GM18858 (cell line): ENCODE measurements around the gene SHISA4.
"Not testable (repeated sequence)": the region's sequence is repeated elsewhere in the genome, so short reads cannot be mapped to it uniquely, and the experiment has no call there.

Experiments used
- ATAC-seq: cut with Tn5 transposase; IDR thresholded peaks from one replicate; pipeline ENCODE4 v1.9.1; 2021; ENCODE audit not compliant: unreplicated experiment

Gene SHISA4

GRCh38 chr1:201921952-201922558 lies 33.4 kb downstream of the SHISA4 start:
- ATAC-seq: no peak

GRCh38 chr1:201925301-201925567 lies 36.5 kb downstream of the SHISA4 start:
- ATAC-seq: no peak

DNA sequence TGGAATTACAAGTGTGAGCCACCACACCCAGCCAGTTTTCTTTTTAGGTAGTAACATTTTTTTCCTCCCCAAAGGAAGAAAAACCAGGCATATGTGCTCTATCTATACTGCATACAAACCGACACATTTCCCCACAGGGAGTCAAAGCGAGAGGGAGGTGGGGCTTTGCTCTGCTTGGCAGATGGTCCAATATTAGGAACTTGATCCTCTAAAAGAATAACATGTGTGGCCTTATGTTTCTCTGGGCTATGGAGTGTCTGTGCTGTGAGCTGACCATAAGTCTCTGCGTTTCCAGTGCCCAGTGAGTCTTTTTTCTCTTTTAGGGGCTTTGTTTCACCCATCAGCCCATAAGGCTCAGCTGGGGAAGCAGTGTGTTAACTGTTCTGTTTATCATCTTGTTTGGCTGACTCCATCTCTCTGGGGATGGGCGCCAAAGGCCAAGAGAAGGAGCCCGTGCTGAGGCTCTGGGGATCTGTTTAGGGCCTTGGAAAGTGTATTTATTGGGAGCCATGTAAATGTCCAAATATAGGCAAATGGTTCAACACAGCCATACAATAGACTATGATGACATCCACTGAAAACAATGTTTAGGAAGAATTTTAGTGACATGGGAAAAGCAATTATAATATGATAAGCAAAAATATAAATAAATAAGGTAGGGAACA lies 37.4 kb downstream of the SHISA4 start:
- no peak for ATAC-seq

- no peak for ATAC-seq
Observed at GRCh38 chr1:201928266-201928665, 39.6 kb downstream of the SHISA4 start.

GRCh38 chr1:201930137-201930536 lies 41.4 kb downstream of the SHISA4 start:
- ATAC-seq: no peak

- no peak for ATAC-seq
Observed at GRCh38 chr1:201930803-201931202, 42.1 kb downstream of the SHISA4 start.

DNA sequence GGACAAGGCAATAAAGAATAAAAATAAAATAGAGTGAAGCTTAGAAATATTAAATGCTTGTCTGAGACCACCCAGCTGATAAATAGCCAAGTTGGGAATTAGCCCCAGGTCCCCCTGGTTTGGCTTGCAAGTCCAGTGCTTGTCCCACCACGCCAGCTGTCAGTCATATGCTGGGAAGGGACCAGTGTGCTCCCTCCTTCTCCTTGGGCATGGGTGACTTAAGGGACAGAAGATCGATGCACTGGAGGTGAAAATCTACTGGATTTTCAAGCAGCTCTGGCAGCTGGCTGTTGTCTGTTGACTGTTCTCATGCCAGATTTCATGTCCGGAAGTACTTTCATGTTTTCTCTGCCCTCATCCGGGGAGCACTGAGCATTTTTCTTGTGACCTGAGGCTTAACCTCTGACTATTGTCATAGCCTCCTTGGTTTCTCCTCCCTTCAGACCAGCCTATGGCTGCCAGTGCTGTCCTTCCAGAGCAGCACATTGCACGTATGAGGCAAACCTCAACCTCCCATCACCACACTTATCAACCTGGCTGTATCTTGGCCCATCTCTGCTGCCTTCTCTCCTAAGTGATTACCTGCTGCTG lies 45.2 kb downstream of the SHISA4 start:
- no peak for ATAC-seq

DNA sequence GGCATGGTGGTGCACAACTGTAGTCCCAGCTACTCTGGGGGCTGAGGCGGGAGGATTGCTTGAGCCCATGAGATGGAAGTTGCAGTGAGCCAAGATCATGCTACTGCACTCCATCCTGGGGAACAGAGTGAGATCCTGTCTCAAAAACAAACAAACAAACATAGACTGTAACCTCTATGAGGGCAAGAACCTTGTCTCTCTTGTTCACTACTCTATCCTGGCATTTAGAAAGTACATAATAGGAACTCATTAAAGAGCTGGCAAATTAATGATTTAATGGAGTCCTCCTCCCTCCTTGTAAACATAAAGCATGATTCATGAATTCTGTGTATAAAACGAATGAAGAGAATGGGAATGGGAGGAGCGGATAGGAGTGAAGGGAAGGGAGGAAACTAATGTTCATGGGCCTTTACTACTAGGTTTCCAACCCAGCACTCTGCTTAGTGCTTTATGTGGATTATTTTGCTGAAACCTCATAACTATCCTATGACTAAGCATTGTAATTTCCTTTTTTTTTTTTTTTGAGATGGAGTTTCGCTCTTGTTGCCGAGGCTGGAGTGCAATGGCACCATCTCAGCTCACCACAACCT lies 49.0 kb downstream of the SHISA4 start:
- no peak for ATAC-seq

DNA sequence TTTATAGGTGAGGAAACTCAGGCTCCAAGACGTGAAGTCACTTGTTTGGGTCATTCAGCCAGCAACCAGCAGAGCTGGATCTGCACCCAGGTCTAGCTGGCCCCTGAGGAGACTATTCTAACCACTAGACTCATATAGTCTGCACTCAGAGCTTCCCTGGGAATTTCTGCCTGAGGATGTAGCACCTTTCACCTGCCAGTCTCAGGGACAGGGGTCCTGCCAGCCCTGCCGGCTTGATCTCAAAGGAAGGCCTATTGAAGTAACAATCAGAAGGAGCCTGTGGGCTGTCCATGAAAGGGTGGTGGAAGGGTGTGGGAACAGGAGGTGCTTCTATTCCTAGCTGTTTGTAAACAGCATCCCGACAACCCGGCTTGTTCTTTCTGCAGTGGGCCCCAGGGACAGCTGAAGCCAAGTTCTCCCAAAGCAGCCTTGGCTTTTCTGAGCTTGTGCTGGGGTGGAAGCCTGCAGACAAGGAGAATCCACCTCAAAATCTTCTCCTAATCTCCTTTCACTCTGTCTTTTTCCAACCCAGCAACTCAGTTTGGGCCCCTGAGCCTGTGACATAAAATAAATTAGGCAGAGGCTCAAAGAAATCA lies 49.8 kb downstream of the SHISA4 start:
- ATAC-seq: no peak

DNA sequence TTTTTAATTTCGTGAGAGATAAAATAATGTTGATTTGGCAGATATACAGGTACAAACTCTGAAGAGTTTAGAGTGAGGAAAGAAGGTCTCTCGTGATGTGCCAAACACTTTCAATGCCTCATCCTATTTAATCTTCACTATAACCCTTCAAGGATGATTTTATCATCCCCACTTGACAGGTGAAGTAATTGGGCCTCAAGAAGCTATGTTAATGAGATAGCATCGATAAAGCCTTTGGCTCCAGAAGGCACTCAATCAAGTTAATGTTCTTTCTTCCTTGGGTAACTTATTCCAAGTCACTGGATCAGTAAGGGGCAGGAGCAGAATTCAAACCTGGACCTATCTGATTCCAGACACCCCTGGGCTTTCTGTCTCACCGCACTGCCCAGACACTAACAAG lies 50.5 kb downstream of the SHISA4 start:
- no peak for ATAC-seq

DNA sequence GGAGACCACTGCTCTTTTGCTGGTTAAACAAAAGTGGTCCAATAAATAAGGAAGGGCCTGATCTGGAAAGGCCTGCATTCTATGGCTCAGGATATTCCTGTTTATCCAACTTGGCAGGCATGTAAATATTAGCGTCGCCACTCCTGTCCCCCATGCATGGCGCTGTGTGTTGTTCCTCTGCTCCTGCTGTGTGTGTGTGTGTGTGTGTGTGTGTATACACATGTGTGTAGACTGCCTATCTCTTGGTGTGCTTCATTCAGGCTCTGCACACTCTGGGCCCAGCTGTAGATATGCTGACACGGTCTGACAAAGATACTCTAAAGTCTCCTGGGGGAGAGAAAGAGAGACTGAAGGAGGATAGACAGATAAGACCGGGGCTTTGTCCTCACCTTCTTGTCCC lies 50.9 kb downstream of the SHISA4 start:
- ATAC-seq: no peak

DNA sequence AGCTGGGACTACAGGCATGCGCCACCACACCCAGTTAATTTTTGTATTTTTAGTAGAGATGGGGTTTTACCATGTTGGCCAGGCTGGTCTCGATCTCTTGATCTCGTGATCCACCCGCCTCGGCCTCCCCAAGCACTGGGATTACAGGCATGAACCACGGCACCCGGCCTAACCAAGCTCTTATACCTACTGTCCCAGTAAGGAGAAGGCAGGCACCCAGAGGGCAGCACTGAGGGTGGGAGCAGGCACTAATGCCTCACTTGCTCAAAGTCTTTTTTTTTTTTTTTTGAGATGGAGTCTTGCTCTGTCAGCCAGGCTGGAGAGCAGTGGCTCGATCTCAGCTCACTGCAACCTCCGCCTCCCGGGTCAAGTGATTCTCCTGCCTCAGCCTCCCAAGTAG lies 51.6 kb downstream of the SHISA4 start:
- ATAC-seq: not testable (repeated sequence)

DNA sequence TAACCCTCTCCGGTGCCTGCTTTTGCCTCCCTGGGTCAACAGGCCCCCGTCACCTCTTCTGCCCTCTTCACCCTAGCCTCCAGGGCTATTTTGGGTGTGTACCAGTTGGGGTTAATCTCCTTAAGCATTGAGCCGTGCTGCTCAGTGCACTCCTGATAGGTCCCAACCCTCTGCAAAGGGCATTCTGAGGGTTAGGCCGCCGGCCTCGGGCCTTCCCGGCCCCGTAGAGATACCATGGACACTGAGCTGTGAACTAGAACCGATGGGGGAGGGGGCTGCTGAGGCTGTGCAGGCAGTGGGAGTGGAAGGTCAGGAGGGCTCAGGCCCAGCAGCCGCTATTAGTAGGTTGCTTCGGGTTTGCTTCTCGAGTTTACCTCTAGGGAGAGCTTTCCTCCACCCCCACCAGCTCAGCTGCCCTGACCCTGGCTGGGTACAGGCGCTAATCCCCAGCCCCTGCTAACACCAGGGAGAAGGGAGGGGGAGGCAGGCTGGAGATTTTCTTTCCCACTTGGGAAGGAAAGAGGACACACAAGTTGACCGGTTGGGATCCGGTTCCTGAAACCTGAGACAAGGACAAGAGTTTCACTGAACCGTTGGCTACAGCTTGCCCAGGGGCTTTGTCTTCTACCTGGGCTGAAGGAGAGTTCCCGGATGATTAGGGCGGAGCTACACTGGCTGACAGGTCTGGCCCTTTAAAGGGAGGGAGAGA lies 52.9 kb downstream of the SHISA4 start:
- no peak for ATAC-seq

DNA sequence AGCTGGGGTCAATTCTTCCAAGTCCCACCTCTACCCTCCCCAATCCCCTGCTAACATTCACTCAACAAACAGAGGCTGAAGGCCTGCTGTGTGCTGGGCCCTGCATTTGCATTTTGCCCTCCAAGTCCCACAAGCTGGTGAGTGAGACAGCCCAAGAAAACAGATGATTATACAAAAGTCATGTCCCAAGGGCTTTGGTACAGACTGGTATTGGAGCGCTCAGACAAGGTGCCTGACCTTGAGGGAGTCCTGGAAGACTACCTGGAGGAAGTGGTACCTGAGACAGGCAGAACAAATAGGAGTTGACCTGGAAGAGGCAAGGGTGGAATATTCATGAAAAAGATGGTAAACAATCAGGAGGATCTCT lies 53.4 kb downstream of the SHISA4 start:
- ATAC-seq: no peak
